HEK293 (cell line): Measurements from ENCODE around the gene CFAP45.
A peak's percentile ranks its signal among the peaks of the same experiment; 100 is the strongest.

Experiments
- BCL11B ChIP-seq: fragments of 450-650 bp; formaldehyde crosslinking; IDR thresholded peaks from 2 replicates; pipeline ENCODE4 v1.5.1; 2016; ENCODE audit warnings: low read depth, missing biosample characterization, missing genetic modification characterization
- KLF17 ChIP-seq: fragments of 450-650 bp; formaldehyde crosslinking; IDR thresholded peaks from 2 replicates; pipeline ENCODE4 v1.5.1; 2016; ENCODE audit warnings: missing biosample characterization, missing genetic modification characterization
- KLF8 ChIP-seq: fragments of 450-650 bp; formaldehyde crosslinking; IDR thresholded peaks from 2 replicates; pipeline ENCODE4 v1.5.1; 2016; ENCODE audit warnings: missing biosample characterization, missing genetic modification characterization
- OVOL3 ChIP-seq: fragments of 450-650 bp; formaldehyde crosslinking; IDR thresholded peaks from 2 replicates; pipeline ENCODE4 v1.5.1; 2016; ENCODE audit warnings: missing biosample characterization, missing genetic modification characterization
- PBX3 ChIP-seq: sonication (generic); formaldehyde crosslinking; IDR thresholded peaks from 2 replicates; pipeline ENCODE4 v1.8.1; 2022; ENCODE audit warnings: mild to moderate bottlenecking, moderate library complexity, missing genetic modification reagents
- SCRT2 ChIP-seq: fragments of 450-650 bp; formaldehyde crosslinking; IDR thresholded peaks from 2 replicates; pipeline ENCODE4 v1.5.1; 2016; ENCODE audit warnings: missing biosample characterization, missing genetic modification characterization
- ZBTB11 ChIP-seq: fragments of 450-650 bp; formaldehyde crosslinking; conservative IDR thresholded peaks from 2 replicates; pipeline ENCODE4 v1.5.1; 2016; ENCODE audit warnings: low read depth, missing biosample characterization, missing genetic modification characterization
- ZFHX2 ChIP-seq: fragments of 450-650 bp; formaldehyde crosslinking; conservative IDR thresholded peaks from 2 replicates; pipeline ENCODE4 v1.5.1; 2016; ENCODE audit warnings: missing biosample characterization, missing genetic modification characterization
- ZNF121 ChIP-seq: fragments of 450-650 bp; formaldehyde crosslinking; IDR thresholded peaks from 2 replicates; pipeline ENCODE4 v1.5.1; 2016; ENCODE audit warnings: missing biosample characterization, missing genetic modification characterization
- ZNF175 ChIP-seq: fragments of 450-650 bp; formaldehyde crosslinking; IDR thresholded peaks from 2 replicates; pipeline ENCODE4 v1.5.1; 2016; ENCODE audit warnings: missing biosample characterization, missing genetic modification characterization
- ZNF184 ChIP-seq: fragments of 450-650 bp; IDR thresholded peaks from 2 replicates; pipeline ENCODE4 v1.5.1; 2018; ENCODE audit warnings: missing biosample characterization, mild to moderate bottlenecking, missing genetic modification characterization
- ZNF19 ChIP-seq: fragments of 450-650 bp; formaldehyde crosslinking; IDR thresholded peaks from 2 replicates; pipeline ENCODE4; 2016; ENCODE audit warnings: missing biosample characterization, missing genetic modification characterization, low read depth
- ZNF202 ChIP-seq: fragments of 450-650 bp; formaldehyde crosslinking; IDR thresholded peaks from 2 replicates; pipeline ENCODE4 v1.5.1; 2016; ENCODE audit warnings: missing biosample characterization, missing genetic modification characterization, borderline replicate concordance
- ZNF366 ChIP-seq: fragments of 450-650 bp; formaldehyde crosslinking; conservative IDR thresholded peaks from 2 replicates; pipeline ENCODE4 v1.5.1; 2016; ENCODE audit warnings: missing biosample characterization, missing genetic modification characterization
- ZNF449 ChIP-seq: fragments of 450-650 bp; formaldehyde crosslinking; IDR thresholded peaks from 2 replicates; pipeline ENCODE4 v1.5.1; 2017; ENCODE audit warnings: missing biosample characterization, mild to moderate bottlenecking, missing genetic modification characterization, moderate library complexity
- ZNF488 ChIP-seq: fragments of 450-650 bp; formaldehyde crosslinking; IDR thresholded peaks from 2 replicates; pipeline ENCODE4 v1.5.1; 2016; ENCODE audit warnings: missing biosample characterization, missing genetic modification characterization
- ZNF518A ChIP-seq: fragments of 450-650 bp; formaldehyde crosslinking; conservative IDR thresholded peaks from 2 replicates; pipeline ENCODE4 v1.5.1; 2016; ENCODE audit warnings: low read depth, missing biosample characterization, missing genetic modification characterization
- ZNF530 ChIP-seq: fragments of 450-650 bp; formaldehyde crosslinking; IDR thresholded peaks from 2 replicates; pipeline ENCODE4 v1.5.1; 2016; ENCODE audit warnings: low read depth, missing biosample characterization, missing genetic modification characterization
- ZNF629 ChIP-seq: fragments of 450-650 bp; formaldehyde crosslinking; IDR thresholded peaks from 2 replicates; pipeline ENCODE4 v1.5.1; 2017; ENCODE audit warnings: missing biosample characterization, missing genetic modification characterization
- ZNF704 ChIP-seq: fragments of 450-650 bp; formaldehyde crosslinking; IDR thresholded peaks from 2 replicates; pipeline ENCODE4 v1.5.1; 2016; ENCODE audit warnings: missing biosample characterization, missing genetic modification characterization
- ZNF843 ChIP-seq: fragments of 450-650 bp; formaldehyde crosslinking; IDR thresholded peaks from 2 replicates; pipeline ENCODE4 v1.5.1; 2016; ENCODE audit warnings: missing biosample characterization, missing genetic modification characterization
- ZSCAN4 ChIP-seq: fragments of 450-650 bp; formaldehyde crosslinking; IDR thresholded peaks from 2 replicates; pipeline ENCODE4 v1.5.1; 2017; ENCODE audit warnings: missing biosample characterization, missing genetic modification characterization

CFAP45 gene

GRCh38 chr1:159924791-159925718 lies 25.1 kb upstream of the CFAP45 start, which contains the start of gene TAGLN2 (continued):
- peak; percentile 38; the same call in 1 of the 2 replicates for TF ChIP-seq ZNF449
- TF ChIP-seq KLF17 (tag by site-specific recombination), result peak; percentile 7; the same call in 1 of the 2 replicates
- no peak for TF ChIP-seq ZNF202
- TF ChIP-seq ZNF530 (tag by site-specific recombination), result no peak
- TF ChIP-seq ZFHX2, result 0 out of 2 replicates have a peak, but pooled peaks have one; percentile 5
- peak; percentile 78 for TF ChIP-seq SCRT2 (tag by site-specific recombination)
- TF ChIP-seq ZNF366 (tag by site-specific recombination), result peak; percentile 93
- no peak for TF ChIP-seq ZNF184 (tag by site-specific recombination)
- no peak for TF ChIP-seq ZNF175
- TF ChIP-seq ZNF704 (tag by site-specific recombination), result no peak
- TF ChIP-seq BCL11B (tag by site-specific recombination), result no peak; the same call in 1 of the 2 replicates
- no peak for TF ChIP-seq ZNF121 (tag by site-specific recombination)
- TF ChIP-seq ZNF488 (tag by site-specific recombination), result no peak
- no peak for TF ChIP-seq ZNF19 (tag by site-specific recombination)
- peak; percentile 70 for TF ChIP-seq ZNF629 (tag by site-specific recombination)
- no peak for TF ChIP-seq PBX3 (CRISPR knock-in tag)
- no peak for TF ChIP-seq ZNF518A (tag by site-specific recombination)
- TF ChIP-seq ZBTB11 (tag by site-specific recombination), result 0 out of 2 replicates have a peak, but pooled peaks have one; percentile 30
- TF ChIP-seq KLF8 (tag by site-specific recombination), result peak; percentile 80
- TF ChIP-seq ZSCAN4 (tag by site-specific recombination), result peak; percentile 1; the same call in 1 of the 2 replicates
- no peak for TF ChIP-seq OVOL3
- no peak; the same call in 1 of the 2 replicates for TF ChIP-seq ZNF843 (tag by site-specific recombination)
